DND-41 (cell line): Measurements from ENCODE around the gene TPM2.

Experiments
- CTCF ChIP-seq: IDR thresholded peaks from 2 replicates; pipeline ENCODE4 v1.5.1; 2012; ENCODE audit warnings: borderline replicate concordance, low read length, moderate library complexity, mild to moderate bottlenecking; ENCODE audit not compliant: poor library complexity, severe bottlenecking; ENCODE audit errors: extremely low read depth
- EZH2 ChIP-seq: IDR thresholded peaks from 3 replicates; pipeline ENCODE4 v1.6.1; 2012; ENCODE audit warnings: borderline replicate concordance, low read depth, mild to moderate bottlenecking, moderate library complexity, low read length, inconsistent platforms; ENCODE audit not compliant: severe bottlenecking

DNA sequence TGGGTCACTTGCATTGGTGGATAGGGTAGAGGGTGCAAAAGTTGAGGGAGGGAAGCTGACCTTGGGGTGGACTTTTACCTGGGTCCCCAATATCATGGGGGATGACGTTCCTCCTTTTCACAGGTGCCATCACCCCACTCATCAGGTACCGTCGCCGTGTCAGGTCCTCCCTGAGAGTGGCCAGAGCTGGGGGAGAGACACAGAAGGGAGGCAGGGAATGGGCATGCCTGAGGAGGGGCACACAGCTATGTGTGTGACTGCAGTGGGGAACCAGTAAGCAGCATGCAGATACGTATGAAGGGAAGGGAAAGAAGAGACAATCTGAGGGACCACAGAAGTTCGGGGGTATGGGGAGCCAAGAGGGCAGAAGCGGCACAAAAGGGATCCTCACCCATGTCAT lies 49.2 kb upstream of the TPM2 start:
- no peak for TF ChIP-seq CTCF
- no peak for TF ChIP-seq EZH2
